ENCODE results near the gene MYRIP.

- TF ChIP-seq POLR2A (IDR thresholded peaks at IDR 0.05; ENCODE audit: low read depth, low read length) (no peak), SPI1 (IDR thresholded peaks at IDR 0.05; ENCODE audit: low read depth, low read length) (no peak), PAX5 (IDR thresholded peaks at IDR 0.05; ENCODE audit: insufficient read depth, low read length, severe bottlenecking) (no peak), POLR2AphosphoS5 (IDR thresholded peaks at IDR 0.05; ENCODE audit: low read depth, low read length) (no peak), POU2F2 (IDR thresholded peaks at IDR 0.05; ENCODE audit: low read depth, low read length) (no peak)
These were observed 445.5 kb downstream of the MYRIP start for GRCh38 chr3:40254891-40255290.

All from GM12891 (cell line).